Measurements from ENCODE around the gene PHGDH. TPM values are rescaled to one million over a fixed set of nuclear protein-coding genes. Genes with fewer than 3 reads are reported as not detected.

The PHGDH gene
- total RNA-seq, 2 donors from 2014 or later: 6.3 to 11.6 TPM

GRCh38 chr1:119725626-119726025, 13.9 kb downstream of the PHGDH start:
- no peaks in the 10 kb centered on the region for H3K4me1 ChIP-seq
- TF ChIP-seq, protein P1, sequence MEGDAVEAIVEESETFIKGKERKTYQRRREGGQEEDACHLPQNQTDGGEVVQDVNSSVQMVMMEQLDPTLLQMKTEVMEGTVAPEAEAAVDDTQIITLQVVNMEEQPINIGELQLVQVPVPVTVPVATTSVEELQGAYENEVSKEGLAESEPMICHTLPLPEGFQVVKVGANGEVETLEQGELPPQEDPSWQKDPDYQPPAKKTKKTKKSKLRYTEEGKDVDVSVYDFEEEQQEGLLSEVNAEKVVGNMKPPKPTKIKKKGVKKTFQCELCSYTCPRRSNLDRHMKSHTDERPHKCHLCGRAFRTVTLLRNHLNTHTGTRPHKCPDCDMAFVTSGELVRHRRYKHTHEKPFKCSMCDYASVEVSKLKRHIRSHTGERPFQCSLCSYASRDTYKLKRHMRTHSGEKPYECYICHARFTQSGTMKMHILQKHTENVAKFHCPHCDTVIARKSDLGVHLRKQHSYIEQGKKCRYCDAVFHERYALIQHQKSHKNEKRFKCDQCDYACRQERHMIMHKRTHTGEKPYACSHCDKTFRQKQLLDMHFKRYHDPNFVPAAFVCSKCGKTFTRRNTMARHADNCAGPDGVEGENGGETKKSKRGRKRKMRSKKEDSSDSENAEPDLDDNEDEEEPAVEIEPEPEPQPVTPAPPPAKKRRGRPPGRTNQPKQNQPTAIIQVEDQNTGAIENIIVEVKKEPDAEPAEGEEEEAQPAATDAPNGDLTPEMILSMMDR (IDR thresholded peaks at IDR 0.05): no peak
- no peaks in the 10 kb centered on the region for H3K36me3 ChIP-seq
- no peak overlapping the region for H3K27ac ChIP-seq
- DNase-seq: no peak
- H3K4me3 ChIP-seq: no peak overlapping the region
- no peak overlapping the region for H3K9ac ChIP-seq (ENCODE audit: low read depth in 2 of 2, low read length in 2 of 2)
- intact Hi-C loops (cut with DNase I): no loop called here
- H3K27me3 ChIP-seq: no peaks in the 10 kb centered on the region
- no peaks in the 10 kb centered on the region for H3K9me3 ChIP-seq

- H3K27ac ChIP-seq: no peak overlapping the region
These were observed 16.3 kb downstream of the PHGDH start for GRCh38 chr1:119727991-119728390.

GRCh38 chr1:119729044-119729443, 17.3 kb downstream of the PHGDH start:
- Histone ChIP-seq H3K4me3 (no peak overlapping the region), H3K36me3 (no peaks in the 10 kb centered on the region), H3K27me3 (no peaks in the 10 kb centered on the region), H3K27ac (no peak overlapping the region), H3K9me3 (no peaks in the 10 kb centered on the region), H3K9ac (ENCODE audit: low read depth in 2 of 2, low read length in 2 of 2) (no peak overlapping the region), H3K4me1 (no peaks in the 10 kb centered on the region)
- TF ChIP-seq, protein P1 (IDR thresholded peaks at IDR 0.05): no peak
- intact Hi-C loops (cut with DNase I): no loop called here
- no peak for DNase-seq

More at GRCh38 chr1:119727991-119728390, 16.3 kb downstream of the PHGDH start:
- Histone ChIP-seq H3K36me3 (no peaks in the 10 kb centered on the region), H3K27me3 (no peaks in the 10 kb centered on the region), H3K4me1 (no peaks in the 10 kb centered on the region), H3K9me3 (no peaks in the 10 kb centered on the region), H3K4me3 (no peak overlapping the region), H3K9ac (ENCODE audit: low read depth in 2 of 2, low read length in 2 of 2) (no peak overlapping the region)
- intact Hi-C loops (cut with DNase I): no loop called here
- no peak for DNase-seq
- TF ChIP-seq, protein P1 (IDR thresholded peaks at IDR 0.05): no peak

GRCh38 chr1:119731060-119731459, 19.3 kb downstream of the PHGDH start:
- H3K36me3 ChIP-seq: no peaks in the 10 kb centered on the region
- H3K4me1 ChIP-seq: no peaks in the 10 kb centered on the region
- no peak for DNase-seq
- no peak overlapping the region for H3K4me3 ChIP-seq
- H3K27me3 ChIP-seq: no peaks in the 10 kb centered on the region
- H3K27ac ChIP-seq: no peak overlapping the region
- H3K9me3 ChIP-seq: no peaks in the 10 kb centered on the region
- TF ChIP-seq, protein P1 (IDR thresholded peaks at IDR 0.05): no peak
- intact Hi-C loops (cut with DNase I): no loop called here
- no peak overlapping the region for H3K9ac ChIP-seq (ENCODE audit: low read depth in 2 of 2, low read length in 2 of 2)

GRCh38 chr1:119731741-119732430, 20.2 kb downstream of the PHGDH start:
- Histone ChIP-seq H3K9me3 (no peaks in the 10 kb centered on the region), H3K27ac (no peak overlapping the region), H3K27me3 (no peaks in the 10 kb centered on the region), H3K36me3 (no peaks in the 10 kb centered on the region), H3K4me1 (no peaks in the 10 kb centered on the region), H3K4me3 (no peak overlapping the region), H3K9ac (ENCODE audit: low read depth in 2 of 2, low read length in 2 of 2) (no peak overlapping the region)
- intact Hi-C loops (cut with DNase I): no loop called here
- no peak for DNase-seq
- TF ChIP-seq, protein P1 (IDR thresholded peaks at IDR 0.05): no peak

Data from colonic mucosa (tissue), 4 donors.